HL-60 (cell line): ENCODE results near the gene SAE1.

ENCODE experiments used
- DNase-seq, 2 experiments: peaks; one replicate each; pipeline ENCODE4 v3.0.0-alpha.2; 2010 to 2020; ENCODE audit warnings: low read depth in 1 of 2, low spot score in 1 of 2
- H3K27ac ChIP-seq: fragments of 250-450 bp; sonication (Bioruptor Pico); replicated peaks from 2 replicates; pipeline ENCODE4 v1.5.1; 2020; ENCODE audit warnings: mild to moderate bottlenecking, moderate library complexity
- H3K27me3 ChIP-seq: fragments of 250-450 bp; sonication (Bioruptor Pico); 2 replicates; pipeline ENCODE4 v1.5.1; 2021; ENCODE audit warnings: mild to moderate bottlenecking, moderate library complexity; ENCODE audit not compliant: insufficient read depth, poor library complexity, severe bottlenecking
- H3K4me3 ChIP-seq: replicated peaks from 2 replicates; pipeline ENCODE4 v1.5.1; 2011; ENCODE audit warnings: mild to moderate bottlenecking, control low read depth, low read length; ENCODE audit not compliant: insufficient read depth
- GABPA ChIP-seq: IDR thresholded peaks from 2 replicates; pipeline ENCODE4 v1.6.1; 2012; ENCODE audit warnings: low read depth
- POLR2AphosphoS5 ChIP-seq: IDR thresholded peaks from 2 replicates; pipeline ENCODE4 v1.6.1; 2012; ENCODE audit warnings: low read depth
- SPI1 ChIP-seq: IDR thresholded peaks from 2 replicates; pipeline ENCODE4 v1.6.1; 2012; ENCODE audit warnings: low read depth, mild to moderate bottlenecking, borderline replicate concordance
- TF ChIP-seq, protein P1 (sequence below): IDR thresholded peaks from one replicate; pipeline ENCODE4 v1.5.1; 2011; ENCODE audit warnings: low read length, control low read depth, inconsistent platforms; ENCODE audit not compliant: insufficient read depth
- TF ChIP-seq, protein P2 (sequence below): IDR thresholded peaks from 2 replicates; pipeline ENCODE4 v1.6.1; 2012; ENCODE audit warnings: low read depth; ENCODE audit not compliant: insufficient replicate concordance

The SAE1 gene

DNA sequence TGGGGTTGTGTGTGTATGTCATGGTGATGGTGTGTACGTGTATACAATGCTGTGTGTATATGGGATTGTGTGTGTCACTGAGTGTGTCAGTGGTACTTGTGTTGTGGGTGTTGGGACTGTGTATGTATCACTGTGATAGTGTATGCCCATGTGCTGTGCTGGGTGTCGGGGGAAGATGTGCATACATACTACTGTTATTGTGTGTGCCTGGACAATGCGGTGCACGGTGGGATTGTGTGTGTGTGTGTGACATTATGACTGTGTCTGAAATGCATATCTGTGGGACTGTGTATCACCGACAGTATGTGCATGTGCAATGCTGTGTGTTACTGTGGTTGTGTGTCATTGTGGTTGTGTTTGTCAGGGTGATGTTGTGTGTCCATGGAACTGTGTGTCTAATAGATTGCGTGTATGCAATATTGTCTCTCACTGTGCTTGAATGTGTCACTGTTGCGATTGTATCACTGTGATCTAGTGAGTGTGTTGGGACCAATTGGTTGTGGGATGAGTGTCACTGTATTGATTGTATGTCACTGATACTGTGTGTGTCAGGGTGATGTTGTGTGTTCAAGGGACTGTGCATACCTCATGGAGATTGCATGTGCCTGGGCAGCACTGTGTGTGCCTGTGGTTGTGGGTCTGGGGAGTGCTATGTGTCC lies 111.4 kb downstream of the SAE1 start:
- H3K27me3 ChIP-seq: peaks cover 36% of the 10 kb centered on the region
- H3K4me3 ChIP-seq: no peak overlapping the region
- H3K27ac ChIP-seq: no peak overlapping the region
- DNase-seq: no peak
- TF ChIP-seq, protein P1, sequence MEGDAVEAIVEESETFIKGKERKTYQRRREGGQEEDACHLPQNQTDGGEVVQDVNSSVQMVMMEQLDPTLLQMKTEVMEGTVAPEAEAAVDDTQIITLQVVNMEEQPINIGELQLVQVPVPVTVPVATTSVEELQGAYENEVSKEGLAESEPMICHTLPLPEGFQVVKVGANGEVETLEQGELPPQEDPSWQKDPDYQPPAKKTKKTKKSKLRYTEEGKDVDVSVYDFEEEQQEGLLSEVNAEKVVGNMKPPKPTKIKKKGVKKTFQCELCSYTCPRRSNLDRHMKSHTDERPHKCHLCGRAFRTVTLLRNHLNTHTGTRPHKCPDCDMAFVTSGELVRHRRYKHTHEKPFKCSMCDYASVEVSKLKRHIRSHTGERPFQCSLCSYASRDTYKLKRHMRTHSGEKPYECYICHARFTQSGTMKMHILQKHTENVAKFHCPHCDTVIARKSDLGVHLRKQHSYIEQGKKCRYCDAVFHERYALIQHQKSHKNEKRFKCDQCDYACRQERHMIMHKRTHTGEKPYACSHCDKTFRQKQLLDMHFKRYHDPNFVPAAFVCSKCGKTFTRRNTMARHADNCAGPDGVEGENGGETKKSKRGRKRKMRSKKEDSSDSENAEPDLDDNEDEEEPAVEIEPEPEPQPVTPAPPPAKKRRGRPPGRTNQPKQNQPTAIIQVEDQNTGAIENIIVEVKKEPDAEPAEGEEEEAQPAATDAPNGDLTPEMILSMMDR: no peak
- TF ChIP-seq POLR2AphosphoS5: no peak
- no peak for TF ChIP-seq GABPA
- no peak for TF ChIP-seq SPI1
- TF ChIP-seq, protein P2, sequence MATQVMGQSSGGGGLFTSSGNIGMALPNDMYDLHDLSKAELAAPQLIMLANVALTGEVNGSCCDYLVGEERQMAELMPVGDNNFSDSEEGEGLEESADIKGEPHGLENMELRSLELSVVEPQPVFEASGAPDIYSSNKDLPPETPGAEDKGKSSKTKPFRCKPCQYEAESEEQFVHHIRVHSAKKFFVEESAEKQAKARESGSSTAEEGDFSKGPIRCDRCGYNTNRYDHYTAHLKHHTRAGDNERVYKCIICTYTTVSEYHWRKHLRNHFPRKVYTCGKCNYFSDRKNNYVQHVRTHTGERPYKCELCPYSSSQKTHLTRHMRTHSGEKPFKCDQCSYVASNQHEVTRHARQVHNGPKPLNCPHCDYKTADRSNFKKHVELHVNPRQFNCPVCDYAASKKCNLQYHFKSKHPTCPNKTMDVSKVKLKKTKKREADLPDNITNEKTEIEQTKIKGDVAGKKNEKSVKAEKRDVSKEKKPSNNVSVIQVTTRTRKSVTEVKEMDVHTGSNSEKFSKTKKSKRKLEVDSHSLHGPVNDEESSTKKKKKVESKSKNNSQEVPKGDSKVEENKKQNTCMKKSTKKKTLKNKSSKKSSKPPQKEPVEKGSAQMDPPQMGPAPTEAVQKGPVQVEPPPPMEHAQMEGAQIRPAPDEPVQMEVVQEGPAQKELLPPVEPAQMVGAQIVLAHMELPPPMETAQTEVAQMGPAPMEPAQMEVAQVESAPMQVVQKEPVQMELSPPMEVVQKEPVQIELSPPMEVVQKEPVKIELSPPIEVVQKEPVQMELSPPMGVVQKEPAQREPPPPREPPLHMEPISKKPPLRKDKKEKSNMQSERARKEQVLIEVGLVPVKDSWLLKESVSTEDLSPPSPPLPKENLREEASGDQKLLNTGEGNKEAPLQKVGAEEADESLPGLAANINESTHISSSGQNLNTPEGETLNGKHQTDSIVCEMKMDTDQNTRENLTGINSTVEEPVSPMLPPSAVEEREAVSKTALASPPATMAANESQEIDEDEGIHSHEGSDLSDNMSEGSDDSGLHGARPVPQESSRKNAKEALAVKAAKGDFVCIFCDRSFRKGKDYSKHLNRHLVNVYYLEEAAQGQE: no peak

DNA sequence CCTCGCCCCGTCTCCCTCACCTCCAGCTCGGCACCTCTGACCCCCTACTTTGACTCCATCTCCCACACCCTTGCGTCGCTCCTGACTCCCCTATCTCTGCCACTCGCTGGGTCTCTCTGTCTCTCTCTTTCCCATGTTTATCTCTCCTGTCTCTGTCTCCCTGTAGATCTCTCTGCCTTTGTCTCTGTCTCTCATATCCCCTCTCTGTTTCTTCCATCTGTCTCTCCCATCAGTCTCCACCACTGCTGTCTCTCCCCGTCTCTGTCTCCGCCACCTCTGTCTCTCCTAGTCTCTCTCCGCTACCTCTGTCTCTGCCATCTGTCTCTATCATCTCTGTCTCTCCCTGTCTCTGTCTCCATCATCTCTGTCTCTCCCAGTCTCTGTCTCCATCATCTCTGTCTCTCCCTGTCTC lies 112.7 kb downstream of the SAE1 start:
- no peak for DNase-seq
- no peak overlapping the region for H3K27ac ChIP-seq
- H3K4me3 ChIP-seq: 0 out of 2 replicates have a peak overlapping the region, but pooled peaks have one; percentile 5
- H3K27me3 ChIP-seq: peaks cover 34% of the 10 kb centered on the region
- TF ChIP-seq, protein P2: no peak
- TF ChIP-seq GABPA: no peak
- TF ChIP-seq SPI1: no peak
- no peak for TF ChIP-seq POLR2AphosphoS5
- TF ChIP-seq, protein P1: no peak

DNA sequence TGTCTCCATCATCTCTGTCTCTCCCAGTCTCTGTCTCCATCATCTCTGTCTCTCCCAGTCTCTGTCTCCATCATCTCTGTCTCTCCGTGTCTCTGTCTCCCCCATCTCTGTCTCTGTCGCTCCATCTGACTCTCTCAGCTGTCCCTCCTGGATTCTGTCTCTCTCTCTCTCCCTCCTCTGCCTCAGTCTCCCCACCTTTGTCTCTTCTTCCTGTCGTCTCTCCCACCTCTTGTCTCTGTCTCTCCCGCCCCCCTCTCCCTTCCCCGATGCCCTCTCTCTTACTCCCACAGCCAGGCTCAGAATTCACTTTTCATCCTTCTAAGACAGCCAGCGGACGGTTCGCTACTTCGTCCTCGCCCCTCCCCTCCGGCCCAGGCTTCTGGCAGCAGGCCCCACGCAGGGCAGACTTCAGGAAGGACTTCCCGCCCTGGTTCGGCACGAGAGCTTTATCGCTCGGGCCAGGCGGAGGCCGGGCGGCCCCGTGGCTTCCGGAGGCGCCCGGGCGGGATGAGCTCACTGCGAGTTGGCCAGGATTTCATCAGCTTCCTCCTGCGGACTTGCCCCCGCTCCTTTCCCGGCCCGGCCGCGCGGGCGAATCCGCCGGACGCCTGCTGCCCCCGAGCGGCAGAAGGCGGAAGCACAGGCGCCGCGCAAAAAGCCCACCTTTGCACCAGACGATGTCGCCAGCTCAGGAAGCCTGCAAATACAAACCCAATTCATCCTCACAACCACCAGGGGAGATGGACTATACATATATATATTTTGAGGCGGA lies 113.3 kb downstream of the SAE1 start:
- DNase-seq: peak; percentile 95
- TF ChIP-seq, protein P2: no peak
- TF ChIP-seq POLR2AphosphoS5 (peak; percentile 72), SPI1 (no peak), GABPA (no peak; the same call in none of the 2 replicates)
- TF ChIP-seq, protein P1: peak; percentile 88
- H3K27ac ChIP-seq: no peak overlapping the region
- H3K4me3 ChIP-seq: no peak overlapping the region; the same call in 1 of the 2 replicates
- H3K27me3 ChIP-seq: peaks cover 30% of the 10 kb centered on the region
